Right cardiac atrium (tissue), 5 donors: ENCODE results near the gene RFC3. TPM values are rescaled to one million over a fixed set of nuclear protein-coding genes. Genes with fewer than 3 reads are reported as not detected.

Experiments
- ATAC-seq, 2 donors: fragments of 200-7000 bp; cut with Tn5 transposase; one replicate each; pipeline versions ENCODE4 v1.8.0 to v1.9.1; 2020; ENCODE audit warnings: moderate library complexity in 2 of 2, mild to moderate bottlenecking in 1 of 2
- DNase-seq, 3 donors: peaks; one replicate each; pipeline ENCODE4 v3.0.0-alpha.2; 2020
- H3K27ac ChIP-seq: one replicate; pipeline ENCODE4 v1.5.1; 2013; ENCODE audit warnings: mild to moderate bottlenecking, low read length, control low read depth, moderate library complexity
- H3K27me3 ChIP-seq: one replicate; pipeline ENCODE4 v1.6.1; 2013; ENCODE audit not compliant: control insufficient read depth, insufficient read depth
- H3K4me1 ChIP-seq: one replicate; pipeline ENCODE4 v1.6.1; 2013; ENCODE audit warnings: low read length; ENCODE audit not compliant: control insufficient read depth, insufficient read depth
- H3K4me3 ChIP-seq: one replicate; pipeline ENCODE4 v1.5.1; 2013; ENCODE audit warnings: low read length, control low read depth
- H3K9me3 ChIP-seq: one replicate; pipeline ENCODE4 v1.6.1; 2013; ENCODE audit warnings: low read length; ENCODE audit not compliant: control insufficient read depth
- WGBS: extraction: QIAGEN DNeasy Blood & Tissue Kit; methylation state at CpG from one replicate; pipeline ENCODE4 v1.1.7; 2013; 5-methylcytosine and 5-hydroxymethylcytosine counted together
- intact Hi-C, 4 donors: fragments of 100-400 bp; cut with DNase I; formaldehyde crosslinking; loops; one replicate each; pipeline versions ENCODE4 v1.11.0 to v1.14.0; 2022 to 2023
- polyA plus RNA-seq: library from polyadenylated mRNA; stranded (reverse); fragments of 200-250 nt; gene quantifications from one replicate; pipeline ENCODE4 v1.2.3, GENCODE V29; 2013
- total RNA-seq, 4 donors: library from RNA; stranded (reverse); fragmentation: NEBNext Ultra II Directional; extraction: Animal tissue kit (Norgen Biotek cat#: 25700); gene quantifications; one replicate each; pipeline ENCODE4 v1.2.1, GENCODE V29; 2021
- donor health status: healthy with polysubstance abuse.
- donor health status: DM: no; HTN: yes; CAD: no.
- donor health status: DM: no; HTN: no; CAD: no.
- donor health status: DM: no; HTN: yes; CAD: no; lungs with severe emphysema.
- donor health status: DM: yes; HTN: yes; CAD: no.

The RFC3 gene
- total and polyA plus RNA-seq, 5 donors, result 3.4 to 6.6 (median 4.1) TPM

DNA sequence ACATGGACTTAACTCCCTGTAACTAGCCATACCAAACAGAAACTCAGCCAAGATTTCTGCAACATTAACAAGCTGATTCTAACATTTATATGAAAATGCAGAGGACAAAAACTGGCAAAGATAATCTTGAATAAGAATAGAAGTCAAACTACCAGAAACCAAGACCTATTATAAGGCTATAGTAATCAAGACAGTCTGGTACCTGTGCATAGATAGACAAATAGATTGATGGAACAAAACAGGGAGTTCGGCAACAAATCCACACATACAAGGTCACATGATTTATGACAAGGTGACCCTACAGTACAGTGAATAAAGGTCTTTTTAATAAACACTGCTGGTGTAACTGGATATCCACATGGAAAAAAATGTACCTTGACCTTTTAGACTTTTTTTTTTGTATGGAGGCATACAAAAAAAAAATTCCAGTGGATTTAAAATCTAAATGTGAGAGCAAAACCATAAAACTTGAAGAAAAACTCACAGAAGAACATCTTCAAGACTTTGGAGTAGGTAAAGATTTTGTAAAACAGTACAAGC lies 2.9 kb upstream of the RFC3 start:
- no peak for DNase-seq
- ATAC-seq, result no peak
- no peaks in the 10 kb centered on the region for H3K9me3 ChIP-seq
- H3K27me3 ChIP-seq, result no peaks in the 10 kb centered on the region
- no peak overlapping the region for H3K27ac ChIP-seq
- WGBS, result 85% methylated on average over 1 of the region's 1 CpG
- no peak overlapping the region for H3K4me3 ChIP-seq
- intact Hi-C loops, result no loop called here
- H3K4me1 ChIP-seq, result no peaks in the 10 kb centered on the region

DNA sequence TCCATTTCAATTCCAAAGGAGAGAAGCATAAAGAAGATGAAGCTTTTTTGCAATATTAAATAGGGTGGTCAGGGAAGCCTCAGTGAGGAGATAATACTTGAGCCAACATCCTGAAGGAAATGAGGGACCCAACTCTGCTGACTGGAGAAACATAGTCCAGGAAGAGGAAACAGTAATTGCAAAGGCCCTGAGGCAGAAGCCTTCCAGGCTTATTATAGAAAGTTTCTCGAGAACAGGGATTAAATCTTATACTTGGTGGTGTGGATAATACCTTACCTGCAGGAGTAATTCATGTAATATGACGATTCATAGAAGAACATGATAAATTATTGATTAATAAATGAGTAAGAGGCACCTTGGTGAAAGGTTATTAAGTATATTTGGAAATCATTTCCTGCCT lies 1.0 kb upstream of the RFC3 start:
- intact Hi-C loops, result no loop called here
- Histone ChIP-seq H3K4me1 (no peaks in the 10 kb centered on the region), H3K27me3 (no peaks in the 10 kb centered on the region), H3K4me3 (no peak overlapping the region), H3K27ac (no peak overlapping the region), H3K9me3 (no peaks in the 10 kb centered on the region)
- DNase-seq (no peak), ATAC-seq (no peak)
- WGBS, result 95% methylated on average over 2 of the region's 2 CpGs

DNA sequence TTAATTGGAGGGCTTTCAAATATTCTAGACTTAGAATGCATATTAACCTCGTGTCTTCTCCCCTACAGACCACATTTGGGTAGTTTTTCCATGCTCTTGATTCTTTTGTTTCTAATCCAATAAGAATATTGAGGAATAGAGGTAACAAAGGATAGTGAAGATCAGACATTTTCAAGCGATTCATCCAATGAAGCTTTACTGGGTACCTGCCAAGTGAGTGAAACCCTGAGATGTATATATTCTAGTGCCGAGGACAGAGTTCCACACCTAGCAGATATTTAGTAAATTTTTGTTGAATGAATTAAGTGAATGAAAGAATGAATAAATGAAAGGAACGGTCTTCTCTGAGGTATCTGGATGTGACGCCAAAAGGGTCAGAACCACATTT lies 442 bp upstream of the RFC3 start:
- Histone ChIP-seq H3K9me3 (no peaks in the 10 kb centered on the region), H3K27me3 (no peaks in the 10 kb centered on the region), H3K27ac (no peak overlapping the region), H3K4me3 (peak overlapping the region; percentile 67), H3K4me1 (no peaks in the 10 kb centered on the region)
- WGBS, result 22% methylated on average over 5 of the region's 5 CpGs
- intact Hi-C loops, result no loop called here
- DNase-seq, result no peak
- peak in 1 of 2 donors; percentile 8 for ATAC-seq

DNA sequence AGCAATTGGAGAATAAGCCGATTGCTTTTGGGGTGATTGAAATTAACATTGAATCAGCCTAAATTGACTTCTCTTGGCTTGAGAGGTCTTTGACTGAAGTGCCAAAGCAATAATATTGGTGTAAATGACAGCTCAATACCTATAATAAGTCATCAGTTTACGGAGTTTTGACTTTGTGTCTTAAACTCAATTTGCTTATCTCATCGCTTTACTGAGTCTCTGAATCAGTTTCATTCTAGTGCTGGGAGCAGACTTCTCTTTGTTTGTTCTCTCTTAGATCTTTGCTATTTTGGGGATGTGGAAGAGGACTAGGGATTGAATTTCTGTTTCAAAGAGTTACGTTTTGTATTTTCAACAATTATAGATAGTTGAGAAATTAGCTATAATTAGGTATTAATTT lies 7.1 kb downstream of the RFC3 start:
- H3K27me3 ChIP-seq, result no peaks in the 10 kb centered on the region
- peaks cover 2% of the 10 kb centered on the region for H3K4me1 ChIP-seq
- H3K9me3 ChIP-seq, result no peaks in the 10 kb centered on the region
- intact Hi-C loops, result no loop called here
- no peak overlapping the region for H3K4me3 ChIP-seq
- no peak overlapping the region for H3K27ac ChIP-seq
- 89% methylated on average over 4 of the region's 4 CpGs for WGBS
- DNase-seq (no peak), ATAC-seq (no peak)

DNA sequence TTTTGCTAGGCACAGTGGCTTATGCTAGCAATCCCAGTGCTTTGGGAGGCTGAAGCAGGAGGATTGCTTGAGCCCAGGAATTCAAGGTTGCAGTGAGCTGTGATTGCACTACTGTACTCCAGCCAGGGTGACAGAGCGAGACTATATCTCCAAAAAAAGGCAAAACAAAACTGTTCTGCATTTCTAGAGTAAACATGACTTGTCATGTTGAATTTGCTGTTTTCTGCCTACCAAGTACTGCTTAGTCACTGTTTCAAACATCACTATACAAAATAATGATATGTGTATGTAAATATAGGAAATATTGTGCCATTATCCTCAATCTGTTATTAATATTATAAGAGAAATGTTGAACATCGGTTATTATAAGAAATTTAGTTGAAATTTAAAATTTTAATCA lies 9.2 kb downstream of the RFC3 start:
- intact Hi-C loops, result no loop called here
- Histone ChIP-seq H3K27me3 (no peaks in the 10 kb centered on the region), H3K27ac (no peak overlapping the region), H3K4me3 (no peak overlapping the region), H3K9me3 (no peaks in the 10 kb centered on the region), H3K4me1 (peaks cover 2% of the 10 kb centered on the region)
- WGBS, result 95% methylated on average over 2 of the region's 2 CpGs
- ATAC-seq (no peak), DNase-seq (no peak)

DNA sequence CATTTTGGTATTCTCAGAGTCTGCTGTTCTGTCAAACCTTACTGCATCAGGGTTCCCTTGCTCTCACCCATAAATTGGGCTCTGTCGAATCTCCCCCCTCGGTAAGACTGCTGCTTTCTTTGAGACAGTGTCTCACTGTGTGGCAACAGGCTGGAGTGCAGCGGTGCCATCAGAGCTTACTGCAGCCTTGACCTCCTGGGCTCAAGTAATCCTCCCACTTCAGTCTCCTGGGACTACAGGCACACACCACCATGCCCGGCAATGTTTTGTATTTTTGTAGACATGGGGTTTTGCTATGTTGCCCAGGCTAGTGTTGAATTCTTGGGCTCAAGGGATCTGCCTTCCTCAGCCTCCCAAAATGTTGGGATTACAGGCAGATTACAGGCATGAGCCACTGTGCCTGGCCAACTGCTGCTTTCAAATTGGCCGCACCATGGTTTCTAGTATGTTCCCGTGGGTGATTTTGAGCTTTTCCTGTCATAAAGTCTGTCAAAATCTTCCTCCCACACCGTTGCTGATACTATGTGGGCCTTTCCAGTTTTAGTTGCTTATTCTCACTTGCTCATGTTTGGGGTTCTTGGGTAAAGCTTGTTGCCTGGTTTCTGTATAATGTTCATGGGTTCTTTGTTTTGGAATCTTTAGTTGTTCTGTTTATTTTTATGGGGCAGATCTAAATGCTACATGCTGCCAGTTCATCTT lies 10.6 kb downstream of the RFC3 start:
- H3K27me3 ChIP-seq, result no peaks in the 10 kb centered on the region
- peaks cover 2% of the 10 kb centered on the region for H3K4me1 ChIP-seq
- DNase-seq (no peak), ATAC-seq (no peak)
- no peak overlapping the region for H3K4me3 ChIP-seq
- intact Hi-C loops, result no loop called here
- no peaks in the 10 kb centered on the region for H3K9me3 ChIP-seq
- H3K27ac ChIP-seq, result no peak overlapping the region
- 77% methylated on average over 7 of the region's 7 CpGs for WGBS

DNA sequence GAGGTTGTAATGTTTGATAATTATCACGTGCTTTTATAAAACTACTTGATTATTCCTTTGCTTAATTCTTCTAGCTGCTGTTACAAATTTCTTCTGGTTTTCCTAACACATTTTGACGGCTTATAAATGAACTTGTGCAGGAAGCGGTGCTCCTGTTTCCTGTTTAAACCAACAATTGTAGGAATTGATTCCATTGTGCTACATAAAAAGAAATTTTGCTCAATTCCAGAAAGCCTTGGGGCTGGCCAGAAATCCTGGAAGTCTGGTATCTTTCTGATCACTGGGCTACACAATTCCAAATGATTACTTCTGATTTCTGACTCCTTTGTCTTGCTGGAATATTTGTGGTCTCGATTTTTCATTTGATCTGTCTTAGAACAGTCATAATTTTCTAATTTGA lies 14.9 kb downstream of the RFC3 start:
- H3K27ac ChIP-seq, result no peak overlapping the region
- intact Hi-C loops, result no loop called here
- 74% methylated on average over 4 of the region's 4 CpGs for WGBS
- no peak overlapping the region for H3K4me3 ChIP-seq
- peaks cover 2% of the 10 kb centered on the region for H3K4me1 ChIP-seq
- H3K27me3 ChIP-seq, result no peaks in the 10 kb centered on the region
- ATAC-seq (peak in 1 of 2 donors; percentile 71), DNase-seq (no peak)
- no peaks in the 10 kb centered on the region for H3K9me3 ChIP-seq

DNA sequence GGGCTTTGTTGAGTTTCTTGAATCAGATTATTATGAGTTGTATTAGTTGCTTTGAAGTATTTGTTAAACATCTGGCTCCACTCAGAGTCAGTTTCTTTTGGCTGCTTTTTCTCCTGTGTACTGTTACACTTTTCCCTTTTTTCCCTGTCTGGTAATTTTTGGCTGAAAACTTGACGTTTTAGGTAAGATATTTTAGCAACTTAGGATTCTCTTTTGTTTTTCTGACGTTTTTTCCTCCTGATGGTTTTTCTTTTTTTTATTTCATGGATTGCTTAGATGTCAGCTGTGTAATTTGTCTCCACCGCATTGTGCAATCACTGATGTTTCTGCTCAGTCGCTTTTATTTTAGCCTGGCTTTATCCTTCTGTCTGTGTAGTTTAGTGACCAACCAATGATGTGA lies 20.7 kb downstream of the RFC3 start:
- DNase-seq (no peak), ATAC-seq (no peak)
- whole genome bisulfite sequencing, result 52% methylated on average over 4 of the region's 4 CpGs
- no peaks in the 10 kb centered on the region for H3K27me3 ChIP-seq
- no peak overlapping the region for H3K4me3 ChIP-seq
- no peaks in the 10 kb centered on the region for H3K4me1 ChIP-seq
- intact Hi-C loops, result no loop called here
- H3K27ac ChIP-seq, result no peak overlapping the region
- H3K9me3 ChIP-seq, result no peaks in the 10 kb centered on the region

DNA sequence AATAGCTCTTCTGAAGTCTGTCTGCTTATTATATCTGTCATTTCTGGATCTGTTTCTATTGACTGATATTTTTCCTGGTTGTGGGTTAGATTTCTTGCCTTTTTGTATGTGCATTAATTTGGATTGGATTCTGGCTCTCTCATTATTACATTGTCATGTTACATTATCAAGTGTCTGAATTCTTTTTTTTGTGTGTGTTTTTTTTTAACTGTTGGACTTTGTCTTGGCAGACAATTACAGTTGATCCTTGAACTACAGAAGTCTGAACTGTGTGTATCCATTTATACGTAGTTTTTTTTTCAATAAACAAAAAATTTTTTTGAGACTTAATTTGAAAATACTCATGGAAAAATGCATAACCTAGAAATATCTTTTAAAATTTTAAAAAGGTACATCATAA lies 22.5 kb downstream of the RFC3 start:
- 85% methylated on average over 1 of the region's 1 CpG for WGBS
- H3K27ac ChIP-seq, result no peak overlapping the region
- ATAC-seq (no peak), DNase-seq (no peak)
- no peaks in the 10 kb centered on the region for H3K27me3 ChIP-seq
- no peaks in the 10 kb centered on the region for H3K4me1 ChIP-seq
- H3K9me3 ChIP-seq, result no peaks in the 10 kb centered on the region
- intact Hi-C loops, result no loop called here
- no peak overlapping the region for H3K4me3 ChIP-seq

DNA sequence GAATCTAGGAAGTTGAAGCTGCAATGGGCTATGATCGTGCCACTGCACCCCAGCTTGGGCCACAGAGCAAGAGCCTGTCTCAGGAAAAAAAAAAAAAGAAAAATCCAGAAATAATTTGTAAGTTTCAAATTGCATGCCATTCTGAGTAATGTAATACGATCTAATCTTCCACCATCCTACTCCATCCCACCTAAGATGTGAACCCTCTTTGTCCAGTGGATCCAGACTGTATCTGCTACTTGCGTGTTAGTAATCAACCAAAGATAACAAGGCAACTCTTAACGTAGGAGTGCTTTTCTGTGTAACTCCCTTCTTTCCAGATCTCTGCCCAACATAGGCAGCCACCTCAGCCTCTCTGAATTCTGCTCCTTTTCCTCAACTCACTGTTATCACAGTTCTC lies 24.3 kb downstream of the RFC3 start:
- no peak for ATAC-seq
- intact Hi-C loops, result no loop called here
- Histone ChIP-seq H3K9me3 (no peaks in the 10 kb centered on the region), H3K4me3 (no peak overlapping the region), H3K27me3 (no peaks in the 10 kb centered on the region), H3K4me1 (no peaks in the 10 kb centered on the region), H3K27ac (no peak overlapping the region)
- WGBS, result 77% methylated on average over 4 of the region's 4 CpGs
- no peak for DNase-seq

DNA sequence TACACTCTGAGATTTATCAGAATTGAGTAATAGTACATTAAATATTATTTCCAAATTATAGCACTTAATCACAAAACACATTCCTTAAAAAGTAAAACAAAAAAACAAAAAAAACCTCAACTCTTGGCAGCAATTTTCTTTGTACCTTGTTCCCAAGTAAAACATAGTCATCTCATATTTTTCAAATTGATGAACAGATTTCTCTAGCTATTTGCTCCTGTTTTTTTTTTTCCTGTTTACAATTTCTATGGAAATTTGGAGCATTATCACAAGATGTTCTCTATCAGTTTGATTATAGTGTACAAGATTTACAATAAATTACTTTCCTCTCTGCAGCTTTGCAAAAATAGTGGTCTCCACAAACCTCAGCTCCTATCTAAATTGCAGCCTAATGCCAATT lies 25.0 kb downstream of the RFC3 start:
- no peak for ATAC-seq
- Histone ChIP-seq H3K4me3 (no peak overlapping the region), H3K9me3 (no peaks in the 10 kb centered on the region), H3K4me1 (no peaks in the 10 kb centered on the region), H3K27ac (no peak overlapping the region), H3K27me3 (no peaks in the 10 kb centered on the region)
- DNase-seq, result no peak
- intact Hi-C loops, result no loop called here
